LNCAP (cell line): ENCODE results near the gene ZNF343.

ENCODE experiments used
- TF ChIP-seq, protein P1 (sequence below): fragments of 450-650 bp; IDR thresholded peaks from 2 replicates; pipeline ENCODE4 v1.5.1; 2017; ENCODE audit warnings: mild to moderate bottlenecking

The ZNF343 gene

DNA sequence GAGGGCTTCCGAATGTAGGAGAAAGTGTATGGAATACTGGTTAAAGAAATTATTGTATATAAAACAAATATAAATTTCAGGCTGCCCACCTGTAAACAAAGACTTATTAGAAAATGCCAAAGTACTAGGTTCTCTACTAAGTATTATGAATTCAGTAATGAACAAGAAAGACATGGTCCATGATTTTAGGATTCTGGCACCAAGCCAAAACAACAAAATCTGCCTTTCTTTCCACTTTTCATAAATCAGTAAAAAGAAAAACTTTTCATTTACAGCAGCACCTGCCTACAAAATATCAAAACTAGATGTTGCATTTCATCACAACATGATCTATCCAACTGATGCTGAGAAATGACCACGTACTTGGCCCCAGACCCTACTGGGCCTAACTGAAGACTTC lies 23.6 kb downstream of the ZNF343 start:
- TF ChIP-seq, protein P1, sequence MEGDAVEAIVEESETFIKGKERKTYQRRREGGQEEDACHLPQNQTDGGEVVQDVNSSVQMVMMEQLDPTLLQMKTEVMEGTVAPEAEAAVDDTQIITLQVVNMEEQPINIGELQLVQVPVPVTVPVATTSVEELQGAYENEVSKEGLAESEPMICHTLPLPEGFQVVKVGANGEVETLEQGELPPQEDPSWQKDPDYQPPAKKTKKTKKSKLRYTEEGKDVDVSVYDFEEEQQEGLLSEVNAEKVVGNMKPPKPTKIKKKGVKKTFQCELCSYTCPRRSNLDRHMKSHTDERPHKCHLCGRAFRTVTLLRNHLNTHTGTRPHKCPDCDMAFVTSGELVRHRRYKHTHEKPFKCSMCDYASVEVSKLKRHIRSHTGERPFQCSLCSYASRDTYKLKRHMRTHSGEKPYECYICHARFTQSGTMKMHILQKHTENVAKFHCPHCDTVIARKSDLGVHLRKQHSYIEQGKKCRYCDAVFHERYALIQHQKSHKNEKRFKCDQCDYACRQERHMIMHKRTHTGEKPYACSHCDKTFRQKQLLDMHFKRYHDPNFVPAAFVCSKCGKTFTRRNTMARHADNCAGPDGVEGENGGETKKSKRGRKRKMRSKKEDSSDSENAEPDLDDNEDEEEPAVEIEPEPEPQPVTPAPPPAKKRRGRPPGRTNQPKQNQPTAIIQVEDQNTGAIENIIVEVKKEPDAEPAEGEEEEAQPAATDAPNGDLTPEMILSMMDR: no peak

GRCh38 chr20:2483504-2483903 lies 25.2 kb downstream of the ZNF343 start:
- TF ChIP-seq, protein P1: no peak

DNA sequence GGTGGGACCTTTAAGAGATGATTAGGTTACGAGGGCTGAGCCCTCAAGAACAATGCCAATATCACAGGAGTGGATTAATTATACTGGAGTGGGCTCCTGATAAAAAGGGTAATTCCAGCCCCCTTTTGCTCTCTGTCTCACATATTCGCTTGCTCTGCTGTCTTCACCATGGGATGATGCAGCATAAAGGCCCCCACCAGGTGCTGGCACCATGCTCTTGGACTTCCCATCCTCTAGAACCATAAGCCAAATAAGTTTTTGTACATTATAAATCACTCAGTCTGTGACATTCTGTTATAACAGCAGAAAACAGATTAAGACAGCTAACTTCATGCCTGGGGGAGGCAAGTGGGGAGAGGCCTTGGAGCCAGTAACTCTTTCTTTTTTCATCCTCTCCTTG lies 28.3 kb downstream of the ZNF343 start:
- TF ChIP-seq, protein P1: no peak

DNA sequence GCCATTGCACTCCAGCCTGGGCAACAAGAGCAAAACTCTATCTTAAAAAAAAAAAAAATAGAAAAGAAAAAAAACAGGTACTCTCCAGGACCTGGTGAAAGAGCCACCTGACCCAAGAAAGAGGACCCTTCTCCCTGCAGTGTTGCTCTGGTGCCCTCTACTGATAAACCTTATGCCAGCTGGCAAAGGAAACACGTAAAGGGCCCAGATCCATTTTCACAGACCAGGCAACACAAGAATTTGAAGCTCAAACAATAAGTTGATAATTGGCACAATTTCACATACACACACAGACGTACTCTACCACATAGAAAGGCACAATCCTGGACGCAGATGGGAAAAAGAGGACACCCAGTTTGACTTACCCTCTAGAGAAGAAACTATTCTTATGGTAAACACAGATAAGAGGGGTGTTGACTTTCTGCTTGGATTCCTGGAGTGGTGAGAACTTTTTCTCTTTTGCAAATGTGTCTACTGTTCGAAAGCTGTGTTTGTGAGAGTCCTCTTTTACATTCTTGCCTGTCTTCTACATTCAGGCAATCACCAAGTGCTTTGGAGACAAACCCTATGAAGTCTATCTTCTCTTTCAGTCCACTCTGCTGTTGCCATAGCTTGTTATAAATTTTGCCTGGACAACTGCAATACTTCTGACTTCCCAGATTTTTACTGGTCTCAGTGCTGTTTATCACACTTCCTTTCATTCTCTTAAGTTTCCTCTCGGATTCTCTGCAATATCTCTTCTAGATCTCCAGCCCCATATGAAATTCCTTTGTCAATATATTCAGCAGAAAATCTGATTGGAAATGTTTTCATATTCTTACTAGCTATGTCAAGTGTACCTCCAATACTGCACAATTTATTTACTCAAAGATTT lies 31.7 kb downstream of the ZNF343 start:
- TF ChIP-seq, protein P1: peak; percentile 34; the same call in 1 of the 2 replicates

DNA sequence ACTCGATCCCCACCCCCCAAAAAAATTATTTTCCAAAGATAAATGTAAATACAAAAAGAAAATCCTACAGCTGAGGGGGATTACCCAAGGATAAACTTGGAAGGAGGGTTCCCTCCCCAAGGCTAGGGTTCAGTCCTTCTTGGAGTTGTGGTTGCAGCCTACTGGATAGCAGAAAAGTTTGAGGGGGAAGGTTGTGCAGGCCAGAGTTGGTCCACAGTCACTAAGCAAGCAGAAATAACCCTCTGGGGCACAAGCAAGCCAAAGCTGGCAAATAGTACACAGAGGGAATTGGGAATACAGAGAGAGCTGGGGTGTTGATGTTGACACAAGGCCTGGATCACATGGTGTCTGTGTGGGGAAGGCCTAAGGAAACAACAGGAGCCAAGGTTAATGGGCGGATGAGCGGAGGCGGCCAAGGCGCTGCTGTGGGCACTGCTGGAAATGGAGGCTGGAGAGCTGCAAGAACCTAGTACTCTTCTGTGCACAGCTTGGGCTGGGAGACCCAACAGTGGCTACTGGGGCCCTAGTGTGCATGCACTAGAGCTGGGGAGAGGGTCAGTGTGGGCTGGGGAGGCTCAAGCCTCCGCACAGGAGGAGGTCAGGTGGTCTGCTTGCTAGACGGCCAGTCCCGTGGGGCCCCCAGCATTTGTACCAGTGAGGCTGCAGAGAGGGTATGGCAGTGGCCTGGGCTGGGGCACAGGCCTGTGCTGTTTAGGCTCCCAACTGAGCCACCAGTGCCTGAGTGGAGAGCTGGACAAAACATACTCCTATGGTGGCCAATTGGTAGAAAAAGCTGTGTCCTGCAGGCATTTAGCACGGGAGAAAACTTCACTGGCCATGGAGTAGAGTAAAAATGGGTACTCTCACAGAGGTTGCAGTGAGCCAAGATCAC lies 32.6 kb downstream of the ZNF343 start:
- TF ChIP-seq, protein P1: no peak

GRCh38 chr20:2473516-2473915 lies 35.2 kb downstream of the ZNF343 start:
- TF ChIP-seq, protein P1: no peak

GRCh38 chr20:2470423-2471193 lies 38.1 kb downstream of the ZNF343 start, which contains the start of gene SNRPB:
Gene SNRPB (minus strand): TSS chr20:2470789. CDS start chr20:2470690, 99 bp downstream.
- TF ChIP-seq, protein P1: no peak
